HG03045 (cell line): ENCODE data around the gene SCNN1A.

Source experiments
- ATAC-seq: cut with Tn5 transposase; IDR thresholded peaks from one replicate; pipeline ENCODE4 v1.9.1; 2021; ENCODE audit warnings: mild to moderate bottlenecking, moderate library complexity; ENCODE audit not compliant: unreplicated experiment

The SCNN1A gene

DNA sequence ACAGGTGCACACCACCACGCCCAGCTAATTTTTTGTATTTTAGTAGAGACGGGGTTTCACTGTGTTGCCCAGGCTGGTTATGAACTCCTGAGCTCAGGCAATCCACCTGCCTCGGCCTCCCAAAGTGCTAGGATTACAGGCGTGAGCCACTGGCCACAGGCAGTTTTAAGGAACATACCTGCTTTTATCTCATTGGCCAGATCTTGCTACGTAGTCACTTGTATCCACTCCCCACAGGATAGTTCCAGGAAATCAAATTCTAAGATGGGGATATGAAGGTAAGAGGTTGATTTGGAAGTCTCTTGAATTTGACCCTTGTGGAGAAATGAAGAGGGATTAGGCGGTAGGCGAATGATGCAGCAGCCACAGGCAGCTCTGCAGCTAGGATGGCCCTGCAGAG lies 73.6 kb downstream of the SCNN1A start:
- no peak for ATAC-seq

DNA sequence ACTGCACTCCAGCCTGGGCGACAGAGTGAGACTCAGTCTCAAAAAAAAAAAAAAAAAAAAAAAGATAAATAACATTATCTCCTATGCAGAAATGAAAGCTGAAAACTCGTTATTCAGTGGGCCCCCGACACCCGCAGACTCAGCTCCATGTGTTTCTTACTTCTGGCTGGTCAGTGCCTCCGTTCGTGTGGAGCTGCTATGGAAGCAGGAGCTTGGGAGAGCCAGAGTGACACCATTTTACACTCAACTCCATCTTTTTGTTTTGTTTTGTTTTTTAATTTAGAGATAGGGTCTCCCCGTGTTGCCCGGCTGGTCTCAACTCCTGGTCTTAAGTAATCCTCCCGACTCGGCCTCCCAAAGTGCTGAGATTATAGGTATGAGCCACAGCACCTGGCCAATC lies 78.2 kb downstream of the SCNN1A start:
- ATAC-seq: no peak
